Measurements from ENCODE around the gene LRRC39.

Gene LRRC39

DNA sequence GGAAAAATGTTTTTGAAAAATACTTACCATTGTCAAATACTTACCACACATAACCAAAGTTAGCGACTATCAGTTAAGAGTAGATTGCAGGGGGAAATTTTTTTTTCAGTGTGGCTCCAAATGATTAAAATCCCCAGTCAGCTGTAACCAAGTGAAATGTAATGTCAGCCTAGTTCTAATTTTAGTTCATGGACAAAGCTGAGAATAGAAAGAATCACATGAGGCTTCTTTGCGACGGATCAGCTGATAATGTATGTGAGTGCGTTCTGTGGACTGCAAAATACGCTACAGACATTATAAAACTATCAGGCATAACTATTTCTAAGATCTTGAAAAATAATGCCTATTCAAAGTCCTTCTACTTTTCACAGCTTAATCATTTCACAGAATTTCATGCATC is at the start of gene LRRC39:
LRRC39 (minus strand) TSS at position 166 of the 400 bp plus-strand sequence. CDS start 9,740 bp downstream, outside the sequence.
- CTCF ChIA-PET = interaction anchor here (1.1 kb wide), 1 partner anchor 96 kb away, joined by 3 read pairs; no protein-coding TSS in a partner anchor
- TF ChIP-seq, protein P1, sequence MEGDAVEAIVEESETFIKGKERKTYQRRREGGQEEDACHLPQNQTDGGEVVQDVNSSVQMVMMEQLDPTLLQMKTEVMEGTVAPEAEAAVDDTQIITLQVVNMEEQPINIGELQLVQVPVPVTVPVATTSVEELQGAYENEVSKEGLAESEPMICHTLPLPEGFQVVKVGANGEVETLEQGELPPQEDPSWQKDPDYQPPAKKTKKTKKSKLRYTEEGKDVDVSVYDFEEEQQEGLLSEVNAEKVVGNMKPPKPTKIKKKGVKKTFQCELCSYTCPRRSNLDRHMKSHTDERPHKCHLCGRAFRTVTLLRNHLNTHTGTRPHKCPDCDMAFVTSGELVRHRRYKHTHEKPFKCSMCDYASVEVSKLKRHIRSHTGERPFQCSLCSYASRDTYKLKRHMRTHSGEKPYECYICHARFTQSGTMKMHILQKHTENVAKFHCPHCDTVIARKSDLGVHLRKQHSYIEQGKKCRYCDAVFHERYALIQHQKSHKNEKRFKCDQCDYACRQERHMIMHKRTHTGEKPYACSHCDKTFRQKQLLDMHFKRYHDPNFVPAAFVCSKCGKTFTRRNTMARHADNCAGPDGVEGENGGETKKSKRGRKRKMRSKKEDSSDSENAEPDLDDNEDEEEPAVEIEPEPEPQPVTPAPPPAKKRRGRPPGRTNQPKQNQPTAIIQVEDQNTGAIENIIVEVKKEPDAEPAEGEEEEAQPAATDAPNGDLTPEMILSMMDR (IDR thresholded peaks at IDR 0.05; ENCODE audit: control extremely low read depth, extremely low read depth, low read depth, missing control alignments) = no peak
- POLR2A ChIA-PET = no interaction called here
- no peak for DNase-seq (ENCODE audit: extremely low spot score)

DNA sequence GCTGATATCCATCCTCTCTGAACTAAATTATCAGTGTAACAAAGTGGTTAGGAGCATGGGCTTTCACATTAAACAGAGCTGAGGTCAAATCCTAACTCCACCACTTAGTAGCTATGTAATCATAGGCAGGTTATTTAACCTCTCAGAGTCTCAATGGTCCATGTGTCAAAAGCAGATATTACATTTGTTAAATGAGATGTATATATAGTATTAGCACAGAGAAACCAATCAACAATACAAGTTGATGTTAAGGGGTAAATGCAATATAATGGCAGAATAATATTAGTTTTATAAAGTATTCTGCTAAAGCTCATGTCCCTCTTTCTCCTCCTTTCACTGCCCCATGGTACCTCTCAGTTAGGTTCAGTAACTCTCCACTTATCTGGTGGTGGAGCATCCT is 44.4 kb upstream of the LRRC39 start:
- DNase-seq (ENCODE audit: extremely low spot score) = no peak
- TF ChIP-seq, protein P1 (IDR thresholded peaks at IDR 0.05; ENCODE audit: control extremely low read depth, extremely low read depth, low read depth, missing control alignments) = no peak
- CTCF ChIA-PET = interaction anchor here (0.7 to 4.2 kb wide), 6 partner anchors 12 to 646 kb away, joined by 3 to 14 read pairs (median 3); no protein-coding TSS in a partner anchor
- POLR2A ChIA-PET = no interaction called here

DNA sequence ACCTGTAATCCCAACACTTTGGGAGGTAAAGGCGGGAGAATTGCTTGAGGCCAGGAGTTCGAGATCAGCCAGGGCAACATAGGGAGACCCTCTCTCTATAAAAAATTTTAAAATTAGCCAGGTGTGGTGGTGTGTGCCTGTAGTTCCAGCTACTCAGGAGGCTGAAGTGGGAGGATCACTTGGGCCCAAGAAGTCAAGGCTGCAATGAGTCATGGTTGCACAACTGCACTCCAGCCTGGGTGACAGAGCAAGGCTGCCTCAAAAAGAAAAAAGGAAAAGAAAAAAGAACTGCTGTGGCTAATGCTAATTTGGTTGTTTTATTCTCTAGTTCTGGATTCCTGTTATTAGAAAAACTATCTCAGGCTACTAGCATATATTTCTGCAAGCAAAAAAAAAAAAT is 41.8 kb upstream of the LRRC39 start:
- POLR2A ChIA-PET = no interaction called here
- no peak for DNase-seq (ENCODE audit: extremely low spot score)
- TF ChIP-seq, protein P1 (IDR thresholded peaks at IDR 0.05; ENCODE audit: control extremely low read depth, extremely low read depth, low read depth, missing control alignments) = no peak
- CTCF ChIA-PET = no interaction called here

- TF ChIP-seq, protein P1 (IDR thresholded peaks at IDR 0.05; ENCODE audit: control extremely low read depth, extremely low read depth, low read depth, missing control alignments) = no peak
- POLR2A ChIA-PET = no interaction called here
- no peak for DNase-seq (ENCODE audit: extremely low spot score)
- CTCF ChIA-PET = no interaction called here
These were observed 41.4 kb upstream of the LRRC39 start for GRCh38 chr1:100219457-100219856.

GRCh38 chr1:100217834-100218233 is 39.8 kb upstream of the LRRC39 start:
- no peak for DNase-seq (ENCODE audit: extremely low spot score)
- CTCF ChIA-PET = interaction anchor here (1.2 to 1.4 kb wide), 2 partner anchors 9 to 17 kb away, joined by 3 read pairs; no protein-coding TSS in a partner anchor
- POLR2A ChIA-PET = no interaction called here
- TF ChIP-seq, protein P1 (IDR thresholded peaks at IDR 0.05; ENCODE audit: control extremely low read depth, extremely low read depth, low read depth, missing control alignments) = no peak

GRCh38 chr1:100215101-100215500 is 37.0 kb upstream of the LRRC39 start:
- CTCF ChIA-PET = interaction anchor here (1.1 to 1.8 kb wide), 2 partner anchors 11 to 23 kb away, joined by 3 to 6 read pairs; no protein-coding TSS in a partner anchor
- no peak for DNase-seq (ENCODE audit: extremely low spot score)
- POLR2A ChIA-PET = no interaction called here
- TF ChIP-seq, protein P1 (IDR thresholded peaks at IDR 0.05; ENCODE audit: control extremely low read depth, extremely low read depth, low read depth, missing control alignments) = no peak

Measured in GM10248 (cell line).